Testis (tissue), 3 donors: Measurements from ENCODE around the gene PI4KB. TPM values are rescaled to one million over a fixed set of nuclear protein-coding genes. Genes with fewer than 3 reads are reported as not detected.
"Not testable (repeated sequence)": the region's sequence is repeated elsewhere in the genome, so short reads cannot be mapped to it uniquely, and the experiment has no call there.

Source experiments
- DNase-seq: peaks from one replicate; pipeline ENCODE4 v3.0.0-alpha.2; 2019
- H3K27ac ChIP-seq, 2 donors: fragments of 200-600 bp; sonication (generic); one replicate each; pipeline ENCODE4 v1.5.1; 2019
- H3K27me3 ChIP-seq: fragments of 200-600 bp; sonication (generic); one replicate; pipeline ENCODE4 v1.5.1; 2019
- H3K36me3 ChIP-seq: fragments of 200-600 bp; sonication (generic); one replicate; pipeline ENCODE4 v1.5.1; 2017; ENCODE audit warnings: low read depth; ENCODE audit errors: missing control alignments
- H3K4me1 ChIP-seq: fragments of 200-600 bp; sonication (generic); one replicate; pipeline ENCODE4 v1.5.1; 2019
- H3K4me3 ChIP-seq, 2 donors: fragments of 200-600 bp; sonication (generic); one replicate each; pipeline ENCODE4 v1.5.1; 2017 to 2019
- H3K9me3 ChIP-seq: fragments of 200-600 bp; sonication (generic); one replicate; pipeline ENCODE4 v1.5.1; 2017
- CTCF ChIP-seq, 3 experiments: fragments of 450-650 bp in 2 of 3; fragments of 200-600 bp in 1 of 3; sonication (generic) in 1 of 3; IDR thresholded peaks; one replicate each; pipeline ENCODE4 v1.5.1; 2016 to 2019; ENCODE audit warnings: antibody characterized with exemption in 3 of 3, mild to moderate bottlenecking in 2 of 3, moderate library complexity in 1 of 3
- POLR2A ChIP-seq: fragments of 450-650 bp; IDR thresholded peaks from one replicate; pipeline ENCODE4 v1.6.1; 2017; ENCODE audit warnings: antibody characterized with exemption, mild to moderate bottlenecking, moderate library complexity
- WGBS, 2 donors: methylation state at CpG; one replicate each; pipeline ENCODE4 v1.1.5; 2018; 5-methylcytosine and 5-hydroxymethylcytosine counted together
- intact Hi-C: fragments of 100-400 bp; cut with DNase I; formaldehyde crosslinking; loops from one replicate; pipeline ENCODE4 v1.15.1; 2023; ENCODE audit warnings: low total_unique reads
- polyA plus RNA-seq: library from polyadenylated mRNA; stranded (reverse); fragments of 350-450 nt; fragmentation: Illumina TruSeq; extraction: RNeasy Lipid Tissue Mini Kit (QIAGEN cat#74804); gene quantifications from one replicate; pipeline ENCODE4 v1.2.3, GENCODE V29; 2014; ENCODE audit warnings: low read depth, low replicate concordance; ENCODE audit not compliant: insufficient read depth
- total RNA-seq, 2 donors: library from RNA; depleted of rRNA; stranded (reverse); fragments of >200 nt; gene quantifications; one replicate each; pipeline ENCODE4 v1.2.3, GENCODE V29; 2016

Gene PI4KB
- total and polyA plus RNA-seq, 3 donors from 2014 or later, result 86.8 to 103 (median 87.9) TPM

- DNase-seq, result peak; percentile 47
- intact Hi-C loops, result no loop called here
- Histone ChIP-seq H3K27me3 (no peaks in the 10 kb centered on the region), H3K27ac (peak overlapping the region; percentile 94 to 99), H3K36me3 (no peaks in the 10 kb centered on the region), H3K4me3 (peak overlapping the region; percentile 61 to 85), H3K4me1 (peaks cover 19% of the 10 kb centered on the region), H3K9me3 (no peaks in the 10 kb centered on the region)
- WGBS, 2 donors, result 1 to 3% methylated on average over 23 to 44 of the region's 44 CpGs
- TF ChIP-seq CTCF (IDR thresholded peaks at IDR 0.05) (no peak), POLR2A (no peak)
These were observed 44.1 kb downstream of the PI4KB start for GRCh38 chr1:151282883-151283725.

GRCh38 chr1:151281969-151282882 is 45.0 kb downstream of the PI4KB start, which contains the start of gene ZNF687:
ZNF687 (plus strand) TSS chr1:151282299; CDS start chr1:151286292, 3,993 bp downstream.
- intact Hi-C loops, result no loop called here
- peak; percentile 100 for DNase-seq
- 1 to 2% methylated on average over 25 to 65 of the region's 74 CpGs for WGBS, 2 donors
- TF ChIP-seq CTCF (IDR thresholded peaks at IDR 0.05) (no peak), POLR2A (peak; percentile 7)
- H3K27ac ChIP-seq, result peak within 1 kb of the TSS; percentile 94 to 99
- H3K4me3 ChIP-seq, result peak within 1 kb of the TSS; percentile 61 to 85
- no peaks in the 10 kb centered on the region for H3K36me3 ChIP-seq
- no peaks in the 10 kb centered on the region for H3K9me3 ChIP-seq
- no peaks in the 10 kb centered on the region for H3K27me3 ChIP-seq
- peaks cover 19% of the 10 kb centered on the region for H3K4me1 ChIP-seq

GRCh38 chr1:151281225-151281968 is 45.8 kb downstream of the PI4KB start:
- intact Hi-C loops, result no loop called here
- WGBS, 2 donors, result 0 to 1% methylated on average over 38 to 48 of the region's 48 CpGs
- peak; percentile 94 for DNase-seq
- peaks cover 19% of the 10 kb centered on the region for H3K4me1 ChIP-seq
- H3K36me3 ChIP-seq, result no peaks in the 10 kb centered on the region
- H3K27ac ChIP-seq, result peak overlapping the region; percentile 94 to 99
- H3K9me3 ChIP-seq, result no peaks in the 10 kb centered on the region
- H3K4me3 ChIP-seq, result peak overlapping the region; percentile 61 to 85
- TF ChIP-seq POLR2A, result no peak
- TF ChIP-seq CTCF (IDR thresholded peaks at IDR 0.05), result peak; percentile 45 to 68 (median 68)
- no peaks in the 10 kb centered on the region for H3K27me3 ChIP-seq

GRCh38 chr1:151277249-151277648 is 50.0 kb downstream of the PI4KB start:
- no peak for DNase-seq
- WGBS, 2 donors, result 78% methylated on average over 2 of the region's 2 CpGs
- TF ChIP-seq POLR2A (no peak), CTCF (IDR thresholded peaks at IDR 0.05) (no peak)
- H3K4me3 ChIP-seq, result no peak overlapping the region
- no peaks in the 10 kb centered on the region for H3K36me3 ChIP-seq
- no peaks in the 10 kb centered on the region for H3K27me3 ChIP-seq
- H3K9me3 ChIP-seq, result no peaks in the 10 kb centered on the region
- H3K4me1 ChIP-seq, result peaks cover 4% of the 10 kb centered on the region
- H3K27ac ChIP-seq, result no peak overlapping the region
- intact Hi-C loops, result no loop called here

GRCh38 chr1:151275341-151275740 is 51.9 kb downstream of the PI4KB start:
- WGBS, 2 donors, result 92 to 93% methylated on average over 5 of the region's 5 CpGs
- H3K27ac ChIP-seq, H3K4me3 ChIP-seq, DNase-seq, intact Hi-C loops, H3K9me3 ChIP-seq, H3K36me3 ChIP-seq, H3K27me3 ChIP-seq, H3K4me1 ChIP-seq: not testable (repeated sequence)
